Spleen (tissue), 11 donors: ENCODE data around the gene PSMB7. TPM values are rescaled to one million over a fixed set of nuclear protein-coding genes. Genes with fewer than 3 reads are reported as not detected.
A peak's percentile ranks its signal among the peaks of the same experiment; 100 is the strongest.

Source experiments
- DNase-seq: peaks from one replicate; pipeline ENCODE4 v3.0.0-alpha.2; 2020
- H3K27ac ChIP-seq, 8 donors: fragments of 200-600 bp; sonication (generic) in 7 of 8; 1 replicate in 4 of 8; 2 replicates in 4 of 8; pipeline versions ENCODE4 v1.5.0 to v1.8.0; 2016 to 2021; ENCODE audit warnings: inconsistent platforms in 4 of 8, mild to moderate bottlenecking in 4 of 8, moderate library complexity in 1 of 8
- H3K27me3 ChIP-seq, 7 donors: fragments of 200-600 bp; sonication (generic) in 6 of 7; replicated peaks in 1 of 7; 1 replicate in 4 of 7; 2 replicates in 3 of 7; pipeline versions ENCODE4 v1.5.0 to v1.8.0; 2016 to 2021; ENCODE audit warnings: inconsistent platforms in 3 of 7, mild to moderate bottlenecking in 1 of 7
- H3K36me3 ChIP-seq, 6 donors: fragments of 200-600 bp; sonication (generic) in 5 of 6; 1 replicate in 4 of 6; 2 replicates in 2 of 6; pipeline versions ENCODE4 v1.5.0 to v1.8.0; 2016 to 2021; ENCODE audit warnings: inconsistent platforms in 2 of 6
- H3K4me1 ChIP-seq, 6 donors: fragments of 200-600 bp; sonication (generic) in 5 of 6; 1 replicate in 3 of 6; 2 replicates in 3 of 6; pipeline versions ENCODE4 v1.5.0 to v1.8.0; 2016 to 2021; ENCODE audit warnings: inconsistent platforms in 3 of 6
- H3K4me3 ChIP-seq, 8 donors: fragments of 200-600 bp; sonication (generic) in 7 of 8; 1 replicate in 4 of 8; 2 replicates in 4 of 8; pipeline versions ENCODE4 v1.5.0 to v1.8.0; 2016 to 2021; ENCODE audit warnings: inconsistent platforms in 4 of 8, mild to moderate bottlenecking in 4 of 8, moderate library complexity in 2 of 8
- H3K9me3 ChIP-seq, 8 donors: fragments of 200-600 bp; sonication (generic) in 7 of 8; 1 replicate in 4 of 8; 2 replicates in 4 of 8; pipeline versions ENCODE4 v1.5.0 to v1.8.0; 2016 to 2021; ENCODE audit warnings: inconsistent platforms in 4 of 8
- POLR2A ChIP-seq, 3 donors: fragments of 450-650 bp; IDR thresholded peaks; one replicate each; pipeline ENCODE4 v1.5.1; 2017; ENCODE audit warnings: antibody characterized with exemption in 3 of 3, mild to moderate bottlenecking in 1 of 3
- POLR2AphosphoS5 ChIP-seq, 3 donors: sonication (generic); formaldehyde crosslinking; IDR thresholded peaks; one replicate each; pipeline ENCODE4 v1.5.1; 2017; ENCODE audit warnings: antibody characterized with exemption in 3 of 3
- WGBS, 5 donors: extraction: QIAGEN DNeasy Blood & Tissue Kit in 3 of 5; methylation state at CpG; one replicate each; pipeline versions ENCODE4 v1.1.5 to v1.1.7; 2013 to 2018; 5-methylcytosine and 5-hydroxymethylcytosine counted together
- intact Hi-C: fragments of 100-400 bp; cut with DNase I; formaldehyde crosslinking; loops from one replicate; pipeline ENCODE4 v1.15.0; 2023; ENCODE audit warnings: low total_unique reads
- polyA plus RNA-seq, 3 donors: library from polyadenylated mRNA; stranded (reverse); fragments of 200-250 nt; gene quantifications; one replicate each; pipeline ENCODE4 v1.2.1, GENCODE V29; 2013
- total RNA-seq, 7 donors: library from RNA; depleted of rRNA in 3 of 7; stranded (reverse); fragments of >200 nt in 3 of 7; fragmentation: NEBNext Ultra II Directional in 4 of 7; extraction: Animal tissue kit (Norgen Biotek cat#: 25700) in 4 of 7; gene quantifications; one replicate each; pipeline versions ENCODE4 v1.1.0 to v1.2.1, GENCODE V29; 2016 to 2021
- TF ChIP-seq, protein P1 (sequence below), 11 experiments: fragments of 200-600 bp in 7 of 11; fragments of 450-650 bp in 4 of 11; sonication (generic) in 4 of 11; IDR thresholded peaks in 8 of 11; conservative IDR thresholded peaks in 3 of 11; 1 replicate in 7 of 11; 2 replicates in 4 of 11; pipeline versions ENCODE4 v1.4.0 to v1.8.0; 2016 to 2021; ENCODE audit warnings: antibody characterized with exemption in 11 of 11, inconsistent platforms in 4 of 11, mild to moderate bottlenecking in 1 of 11
- donor health status: healthy with polysubstance abuse.
- donor health status: DM: no; HTN: no; CAD: no; lungs with moderate emphysema.
- donor health status: DM: no; HTN: no; CAD: no.
- donor health status: Bipolar disorder and iron deficiency.
- donor health status: healthy.
- donor health status: DM: no; HTN: no; CAD: no.
- donor health status: DM: yes; HTN: yes; CAD: no.

The PSMB7 gene
- total and polyA plus RNA-seq, 10 donors = 71.3 to 143 (median 108) TPM

DNA sequence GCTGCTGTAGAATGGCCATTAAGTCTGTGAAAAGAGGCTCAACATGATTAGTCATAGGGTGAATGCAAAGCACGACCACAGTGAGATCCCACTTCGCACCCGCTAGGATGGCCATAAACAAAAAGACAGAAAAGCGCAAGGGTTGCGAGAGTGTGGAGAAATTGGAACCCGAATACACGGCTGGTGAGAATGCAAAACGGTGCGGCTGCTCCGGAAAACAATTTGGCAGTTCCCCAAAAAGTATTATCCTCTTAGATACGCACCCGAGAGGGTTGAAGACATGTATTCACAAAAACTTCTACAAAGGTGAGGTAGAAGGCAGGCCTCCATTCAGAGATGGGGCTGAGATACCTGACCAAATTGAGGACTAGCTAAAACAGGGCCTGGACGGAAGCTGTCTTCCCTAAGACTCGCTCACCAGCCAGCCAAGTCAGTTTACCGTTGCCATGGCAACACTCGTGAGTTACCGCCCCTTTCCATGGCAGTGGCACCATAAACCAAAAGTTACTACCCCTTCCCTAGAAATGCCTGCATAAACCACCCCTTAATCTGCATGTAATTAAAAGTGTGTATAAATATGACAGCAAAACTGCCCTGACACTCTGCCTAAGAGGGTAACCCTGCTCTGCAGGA is 726 bp upstream of the PSMB7 start:
- intact Hi-C loops = no loop called here
- Histone ChIP-seq H3K4me3 (peak overlapping the region in 5 of 8 donors; percentile 89 to 97 (median 91)), H3K36me3 (peaks cover 0 to 36% (median 31%) of the 10 kb centered on the region in 6 donors), H3K27me3 (no peaks in the 10 kb centered on the region), H3K9me3 (peaks cover 0 to 5% (median 0%) of the 10 kb centered on the region in 8 donors), H3K27ac (peak overlapping the region in 5 of 8 donors; percentile 60 to 84 (median 76)), H3K4me1 (peaks cover 18 to 63% (median 38%) of the 10 kb centered on the region in 6 donors)
- no peak for TF ChIP-seq POLR2A (IDR thresholded peaks at IDR 0.05)
- TF ChIP-seq, protein P1, sequence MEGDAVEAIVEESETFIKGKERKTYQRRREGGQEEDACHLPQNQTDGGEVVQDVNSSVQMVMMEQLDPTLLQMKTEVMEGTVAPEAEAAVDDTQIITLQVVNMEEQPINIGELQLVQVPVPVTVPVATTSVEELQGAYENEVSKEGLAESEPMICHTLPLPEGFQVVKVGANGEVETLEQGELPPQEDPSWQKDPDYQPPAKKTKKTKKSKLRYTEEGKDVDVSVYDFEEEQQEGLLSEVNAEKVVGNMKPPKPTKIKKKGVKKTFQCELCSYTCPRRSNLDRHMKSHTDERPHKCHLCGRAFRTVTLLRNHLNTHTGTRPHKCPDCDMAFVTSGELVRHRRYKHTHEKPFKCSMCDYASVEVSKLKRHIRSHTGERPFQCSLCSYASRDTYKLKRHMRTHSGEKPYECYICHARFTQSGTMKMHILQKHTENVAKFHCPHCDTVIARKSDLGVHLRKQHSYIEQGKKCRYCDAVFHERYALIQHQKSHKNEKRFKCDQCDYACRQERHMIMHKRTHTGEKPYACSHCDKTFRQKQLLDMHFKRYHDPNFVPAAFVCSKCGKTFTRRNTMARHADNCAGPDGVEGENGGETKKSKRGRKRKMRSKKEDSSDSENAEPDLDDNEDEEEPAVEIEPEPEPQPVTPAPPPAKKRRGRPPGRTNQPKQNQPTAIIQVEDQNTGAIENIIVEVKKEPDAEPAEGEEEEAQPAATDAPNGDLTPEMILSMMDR (IDR thresholded peaks at IDR 0.05 in 8 of 11, conservative IDR thresholded peaks at IDR 0.05 in 3 of 11) = no peak
- TF ChIP-seq POLR2AphosphoS5 (IDR thresholded peaks at IDR 0.05) = no peak
- WGBS, 5 donors = 81 to 87% (median 85%) methylated on average over 17 of the region's 17 CpGs
- DNase-seq = no peak

DNA sequence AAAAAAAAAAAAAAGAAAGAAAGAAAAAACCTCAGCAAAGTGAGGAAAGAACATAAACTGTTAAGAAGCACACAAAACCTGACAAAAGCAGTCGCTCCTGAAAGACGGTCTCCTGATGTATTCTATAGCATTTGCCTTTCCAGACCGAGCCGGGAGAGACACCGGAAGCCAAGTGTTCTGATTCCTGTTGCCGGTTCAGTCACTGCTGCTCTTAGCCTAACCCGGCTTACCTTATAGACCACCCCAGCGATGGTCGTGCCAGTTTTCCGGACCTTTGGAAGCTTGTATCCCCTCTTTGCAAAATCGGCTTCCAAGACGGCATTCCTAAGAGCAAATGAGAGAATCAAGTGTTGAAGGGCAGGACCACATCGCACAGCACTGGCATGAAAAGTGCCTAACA is 630 bp downstream of the PSMB7 start:
- peaks cover 0 to 50% (median 44%) of the 10 kb centered on the region in 6 donors for H3K36me3 ChIP-seq
- H3K4me1 ChIP-seq = peaks cover 14 to 67% (median 33%) of the 10 kb centered on the region in 6 donors
- intact Hi-C loops = no loop called here
- peak overlapping the region; percentile 71 to 97 (median 90) for H3K4me3 ChIP-seq
- H3K27me3 ChIP-seq = no peaks in the 10 kb centered on the region
- peaks cover 0 to 5% (median 0%) of the 10 kb centered on the region in 8 donors for H3K9me3 ChIP-seq
- peak overlapping the region in 7 of 8 donors; percentile 23 to 84 (median 64) for H3K27ac ChIP-seq
- no peak for TF ChIP-seq POLR2A (IDR thresholded peaks at IDR 0.05)
- TF ChIP-seq, protein P1 (IDR thresholded peaks at IDR 0.05 in 8 of 11, conservative IDR thresholded peaks at IDR 0.05 in 3 of 11) = no peak
- TF ChIP-seq POLR2AphosphoS5 (IDR thresholded peaks at IDR 0.05) = no peak
- DNase-seq = no peak
- WGBS, 5 donors = 21 to 24% (median 24%) methylated on average over 13 of the region's 13 CpGs

DNA sequence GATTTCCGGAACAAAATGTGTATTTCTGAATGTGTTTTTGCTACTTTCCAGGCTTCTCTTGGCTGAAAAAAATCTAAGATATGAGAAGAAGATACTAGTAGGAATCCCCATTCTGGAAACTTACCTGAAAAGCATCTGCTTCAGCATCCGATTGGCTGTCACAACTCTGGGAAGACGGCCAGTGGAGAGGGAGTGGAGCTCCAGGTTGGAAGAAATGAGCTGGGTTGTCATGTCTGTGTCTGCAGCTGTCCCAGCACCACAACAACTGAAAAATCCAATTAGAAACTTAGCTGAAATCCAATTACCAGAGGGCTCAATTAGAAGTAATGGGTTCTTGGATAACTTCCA is 3.0 kb downstream of the PSMB7 start:
- intact Hi-C loops = no loop called here

More for the DNA sequence above, 3.0 kb downstream of the PSMB7 start:
- TF ChIP-seq POLR2AphosphoS5 (IDR thresholded peaks at IDR 0.05) = no peak
- TF ChIP-seq POLR2A (IDR thresholded peaks at IDR 0.05) = no peak
- TF ChIP-seq, protein P1 (IDR thresholded peaks at IDR 0.05 in 8 of 11, conservative IDR thresholded peaks at IDR 0.05 in 3 of 11) = no peak
- Histone ChIP-seq H3K27ac (no peak overlapping the region), H3K4me3 (no peak overlapping the region), H3K9me3 (peaks cover 0 to 5% (median 0%) of the 10 kb centered on the region in 8 donors), H3K36me3 (peaks cover 0 to 74% (median 66%) of the 10 kb centered on the region in 6 donors), H3K4me1 (peaks cover 14 to 80% (median 36%) of the 10 kb centered on the region in 6 donors), H3K27me3 (no peaks in the 10 kb centered on the region)
- WGBS, 5 donors = 93 to 95% (median 94%) methylated on average over 3 of the region's 3 CpGs
- DNase-seq = no peak
